ENCODE data around the gene NOX5. TPM values are rescaled to one million over a fixed set of nuclear protein-coding genes. Genes with fewer than 3 reads are reported as not detected.

Gene NOX5
- total and polyA plus RNA-seq, 9 donors, result 0.07 to 0.56 (median 0.28) TPM

- no peak overlapping the region for H3K27ac ChIP-seq (ENCODE audit: low read length)
- H3K9me3 ChIP-seq (replicated peaks; ENCODE audit: control insufficient read depth, low read depth, low read length), result no peaks in the 10 kb centered on the region
- no peak for DNase-seq
- no peak overlapping the region for H3K4me3 ChIP-seq (ENCODE audit: low read length)
- H3K4me1 ChIP-seq (ENCODE audit: control insufficient read depth, insufficient read depth, low read length), result no peaks in the 10 kb centered on the region
- no peaks in the 10 kb centered on the region for H3K36me3 ChIP-seq (ENCODE audit: control insufficient read depth, insufficient read depth, low read length)
- no peaks in the 10 kb centered on the region for H3K27me3 ChIP-seq (ENCODE audit: control insufficient read depth, insufficient read depth, low read length)
- WGBS (ENCODE audit: insufficient coverage), result no CpG with 5 or more reads among the region's 4 CpGs
Measured at GRCh38 chr15:68981941-68982340, 32.6 kb upstream of the NOX5 start.

GRCh38 chr15:68982976-68983563 lies 31.4 kb upstream of the NOX5 start:
- no peaks in the 10 kb centered on the region for H3K9me3 ChIP-seq (replicated peaks; ENCODE audit: control insufficient read depth, low read depth, low read length)
- H3K27me3 ChIP-seq (ENCODE audit: control insufficient read depth, insufficient read depth, low read length), result no peaks in the 10 kb centered on the region
- WGBS (ENCODE audit: insufficient coverage), result 82% methylated on average over 1 of the region's 6 CpGs
- no peaks in the 10 kb centered on the region for H3K36me3 ChIP-seq (ENCODE audit: control insufficient read depth, insufficient read depth, low read length)
- no peaks in the 10 kb centered on the region for H3K4me1 ChIP-seq (ENCODE audit: control insufficient read depth, insufficient read depth, low read length)
- no peak overlapping the region for H3K27ac ChIP-seq (ENCODE audit: low read length)
- no peak overlapping the region for H3K4me3 ChIP-seq (ENCODE audit: low read length)
- no peak for DNase-seq

- no peak for DNase-seq
- WGBS (ENCODE audit: insufficient coverage), result 40% methylated on average over 2 of the region's 4 CpGs
- no peak overlapping the region for H3K4me3 ChIP-seq (ENCODE audit: low read length)
Measured at GRCh38 chr15:68983961-68984481, 30.5 kb upstream of the NOX5 start.

GRCh38 chr15:68984586-68984985 lies 29.9 kb upstream of the NOX5 start:
- no peak for DNase-seq
- Histone ChIP-seq H3K9me3 (replicated peaks; ENCODE audit: control insufficient read depth, low read depth, low read length) (no peaks in the 10 kb centered on the region), H3K27ac (ENCODE audit: low read length) (no peak overlapping the region), H3K36me3 (ENCODE audit: control insufficient read depth, insufficient read depth, low read length) (no peaks in the 10 kb centered on the region), H3K27me3 (ENCODE audit: control insufficient read depth, insufficient read depth, low read length) (no peaks in the 10 kb centered on the region), H3K4me3 (ENCODE audit: low read length) (no peak overlapping the region), H3K4me1 (ENCODE audit: control insufficient read depth, insufficient read depth, low read length) (no peaks in the 10 kb centered on the region)
- no CpG with 5 or more reads among the region's 3 CpGs for WGBS (ENCODE audit: insufficient coverage)

More at GRCh38 chr15:68983961-68984481, 30.5 kb upstream of the NOX5 start:
- H3K4me1 ChIP-seq (ENCODE audit: control insufficient read depth, insufficient read depth, low read length), result no peaks in the 10 kb centered on the region
- no peaks in the 10 kb centered on the region for H3K9me3 ChIP-seq (replicated peaks; ENCODE audit: control insufficient read depth, low read depth, low read length)
- H3K36me3 ChIP-seq (ENCODE audit: control insufficient read depth, insufficient read depth, low read length), result no peaks in the 10 kb centered on the region
- H3K27ac ChIP-seq (ENCODE audit: low read length), result no peak overlapping the region
- H3K27me3 ChIP-seq (ENCODE audit: control insufficient read depth, insufficient read depth, low read length), result no peaks in the 10 kb centered on the region

GRCh38 chr15:68985361-68985891 lies 29.1 kb upstream of the NOX5 start:
- Histone ChIP-seq H3K4me3 (ENCODE audit: low read length) (no peak overlapping the region), H3K27ac (ENCODE audit: low read length) (no peak overlapping the region), H3K9me3 (replicated peaks; ENCODE audit: control insufficient read depth, low read depth, low read length) (no peaks in the 10 kb centered on the region), H3K4me1 (ENCODE audit: control insufficient read depth, insufficient read depth, low read length) (no peaks in the 10 kb centered on the region), H3K36me3 (ENCODE audit: control insufficient read depth, insufficient read depth, low read length) (no peaks in the 10 kb centered on the region), H3K27me3 (ENCODE audit: control insufficient read depth, insufficient read depth, low read length) (no peaks in the 10 kb centered on the region)
- DNase-seq, result no peak
- 100% methylated on average over 1 of the region's 5 CpGs for WGBS (ENCODE audit: insufficient coverage)

GRCh38 chr15:68986322-68986721 lies 28.2 kb upstream of the NOX5 start:
- Histone ChIP-seq H3K4me3 (ENCODE audit: low read length) (no peak overlapping the region), H3K4me1 (ENCODE audit: control insufficient read depth, insufficient read depth, low read length) (no peaks in the 10 kb centered on the region)
- 100% methylated on average over 1 of the region's 5 CpGs for WGBS (ENCODE audit: insufficient coverage)

GRCh38 chr15:68987120-68987519 lies 27.4 kb upstream of the NOX5 start:
- Histone ChIP-seq H3K4me3 (ENCODE audit: low read length) (no peak overlapping the region), H3K9me3 (replicated peaks; ENCODE audit: control insufficient read depth, low read depth, low read length) (no peaks in the 10 kb centered on the region), H3K27me3 (ENCODE audit: control insufficient read depth, insufficient read depth, low read length) (no peaks in the 10 kb centered on the region), H3K36me3 (ENCODE audit: control insufficient read depth, insufficient read depth, low read length) (no peaks in the 10 kb centered on the region), H3K4me1 (ENCODE audit: control insufficient read depth, insufficient read depth, low read length) (no peaks in the 10 kb centered on the region), H3K27ac (ENCODE audit: low read length) (no peak overlapping the region)
- DNase-seq, result no peak
- WGBS (ENCODE audit: insufficient coverage), result 93% methylated on average over 2 of the region's 6 CpGs

More at GRCh38 chr15:68986322-68986721, 28.2 kb upstream of the NOX5 start:
- H3K9me3 ChIP-seq (replicated peaks; ENCODE audit: control insufficient read depth, low read depth, low read length), result no peaks in the 10 kb centered on the region
- H3K36me3 ChIP-seq (ENCODE audit: control insufficient read depth, insufficient read depth, low read length), result no peaks in the 10 kb centered on the region
- no peak overlapping the region for H3K27ac ChIP-seq (ENCODE audit: low read length)
- no peaks in the 10 kb centered on the region for H3K27me3 ChIP-seq (ENCODE audit: control insufficient read depth, insufficient read depth, low read length)
- no peak for DNase-seq

GRCh38 chr15:68987676-68988075 lies 26.8 kb upstream of the NOX5 start:
- 0% methylated on average over 1 of the region's 1 CpG for WGBS (ENCODE audit: insufficient coverage)
- Histone ChIP-seq H3K27me3 (ENCODE audit: control insufficient read depth, insufficient read depth, low read length) (no peaks in the 10 kb centered on the region), H3K36me3 (ENCODE audit: control insufficient read depth, insufficient read depth, low read length) (no peaks in the 10 kb centered on the region), H3K9me3 (replicated peaks; ENCODE audit: control insufficient read depth, low read depth, low read length) (no peaks in the 10 kb centered on the region), H3K4me1 (ENCODE audit: control insufficient read depth, insufficient read depth, low read length) (no peaks in the 10 kb centered on the region), H3K4me3 (ENCODE audit: low read length) (no peak overlapping the region), H3K27ac (ENCODE audit: low read length) (no peak overlapping the region)
- DNase-seq, result no peak

- Histone ChIP-seq H3K36me3 (ENCODE audit: control insufficient read depth, insufficient read depth, low read length) (no peaks in the 10 kb centered on the region), H3K9me3 (replicated peaks; ENCODE audit: control insufficient read depth, low read depth, low read length) (no peaks in the 10 kb centered on the region), H3K27me3 (ENCODE audit: control insufficient read depth, insufficient read depth, low read length) (no peaks in the 10 kb centered on the region), H3K4me3 (ENCODE audit: low read length) (no peak overlapping the region), H3K4me1 (ENCODE audit: control insufficient read depth, insufficient read depth, low read length) (no peaks in the 10 kb centered on the region), H3K27ac (ENCODE audit: low read length) (no peak overlapping the region)
- 73% methylated on average over 2 of the region's 2 CpGs for WGBS (ENCODE audit: insufficient coverage)
- no peak for DNase-seq
Measured at GRCh38 chr15:68989541-68990230, 24.8 kb upstream of the NOX5 start.

- H3K9me3 ChIP-seq (replicated peaks; ENCODE audit: control insufficient read depth, low read depth, low read length), result no peaks in the 10 kb centered on the region
- H3K36me3 ChIP-seq (ENCODE audit: control insufficient read depth, insufficient read depth, low read length), result no peaks in the 10 kb centered on the region
- H3K4me1 ChIP-seq (ENCODE audit: control insufficient read depth, insufficient read depth, low read length), result no peaks in the 10 kb centered on the region
- no peak overlapping the region for H3K27ac ChIP-seq (ENCODE audit: low read length)
- H3K27me3 ChIP-seq (ENCODE audit: control insufficient read depth, insufficient read depth, low read length), result no peaks in the 10 kb centered on the region
- 65% methylated on average over 6 of the region's 7 CpGs for WGBS (ENCODE audit: insufficient coverage)
- no peak for DNase-seq
- H3K4me3 ChIP-seq (ENCODE audit: low read length), result no peak overlapping the region
Measured at GRCh38 chr15:68990231-68990991, 24.1 kb upstream of the NOX5 start.
